ENCODE results near the gene PTBP2. TPM values are rescaled to one million over a fixed set of nuclear protein-coding genes. Genes with fewer than 3 reads are reported as not detected.

Gene PTBP2
- total RNA-seq, 1 donor from 2014 or later, result 26.1 TPM

GRCh38 chr1:96721053-96721415 is 550 bp upstream of the PTBP2 start:
- H3K36me3 Mint-ChIP-seq (ENCODE audit: unreplicated experiment), result peaks cover 13% of the 10 kb centered on the region
- H3K27ac Mint-ChIP-seq (ENCODE audit: unreplicated experiment), result peak overlapping the region; percentile 93
- peak overlapping the region; percentile 94 for H3K4me3 Mint-ChIP-seq (ENCODE audit: unreplicated experiment)
- H3K4me1 Mint-ChIP-seq (ENCODE audit: unreplicated experiment), result peaks cover 29% of the 10 kb centered on the region
- no peaks in the 10 kb centered on the region for H3K27me3 Mint-ChIP-seq (ENCODE audit: unreplicated experiment)
- DNase-seq (ENCODE audit: extremely low spot score, unreplicated experiment), result no peak
- H3K9me3 Mint-ChIP-seq (ENCODE audit: unreplicated experiment), result no peaks in the 10 kb centered on the region
- TF ChIP-seq CTCF (IDR thresholded peaks at IDR 0.05), result no peak

GRCh38 chr1:96722161-96722922 is 758 bp downstream of the PTBP2 start:
- DNase-seq (ENCODE audit: extremely low spot score, unreplicated experiment), result no peak
- H3K27ac Mint-ChIP-seq (ENCODE audit: unreplicated experiment), result peak overlapping the region; percentile 93
- H3K36me3 Mint-ChIP-seq (ENCODE audit: unreplicated experiment), result peaks cover 20% of the 10 kb centered on the region
- TF ChIP-seq CTCF (IDR thresholded peaks at IDR 0.05), result no peak
- peak overlapping the region; percentile 94 for H3K4me3 Mint-ChIP-seq (ENCODE audit: unreplicated experiment)
- peaks cover 35% of the 10 kb centered on the region for H3K4me1 Mint-ChIP-seq (ENCODE audit: unreplicated experiment)
- H3K27me3 Mint-ChIP-seq (ENCODE audit: unreplicated experiment), result no peaks in the 10 kb centered on the region
- H3K9me3 Mint-ChIP-seq (ENCODE audit: unreplicated experiment), result peaks cover 5% of the 10 kb centered on the region

- Mint-ChIP-seq H3K36me3 (ENCODE audit: unreplicated experiment) (peaks cover 24% of the 10 kb centered on the region), H3K4me3 (ENCODE audit: unreplicated experiment) (peak overlapping the region; percentile 94), H3K27me3 (ENCODE audit: unreplicated experiment) (no peaks in the 10 kb centered on the region), H3K9me3 (ENCODE audit: unreplicated experiment) (peaks cover 8% of the 10 kb centered on the region), H3K4me1 (ENCODE audit: unreplicated experiment) (peaks cover 39% of the 10 kb centered on the region), H3K27ac (ENCODE audit: unreplicated experiment) (peak overlapping the region; percentile 93)
- TF ChIP-seq CTCF (IDR thresholded peaks at IDR 0.05), result no peak
- no peak for DNase-seq (ENCODE audit: extremely low spot score, unreplicated experiment)
These were observed 1.4 kb downstream of the PTBP2 start for GRCh38 chr1:96722958-96723357.

GRCh38 chr1:96723377-96723776 is 1.8 kb downstream of the PTBP2 start:
- no peak for DNase-seq (ENCODE audit: extremely low spot score, unreplicated experiment)
- TF ChIP-seq CTCF (IDR thresholded peaks at IDR 0.05), result no peak
- peaks cover 8% of the 10 kb centered on the region for H3K9me3 Mint-ChIP-seq (ENCODE audit: unreplicated experiment)
- peaks cover 24% of the 10 kb centered on the region for H3K36me3 Mint-ChIP-seq (ENCODE audit: unreplicated experiment)
- H3K27ac Mint-ChIP-seq (ENCODE audit: unreplicated experiment), result peak overlapping the region; percentile 93
- no peaks in the 10 kb centered on the region for H3K27me3 Mint-ChIP-seq (ENCODE audit: unreplicated experiment)
- peak overlapping the region; percentile 94 for H3K4me3 Mint-ChIP-seq (ENCODE audit: unreplicated experiment)
- peaks cover 42% of the 10 kb centered on the region for H3K4me1 Mint-ChIP-seq (ENCODE audit: unreplicated experiment)

GRCh38 chr1:96723936-96724335 is 2.4 kb downstream of the PTBP2 start:
- no peak overlapping the region for H3K4me3 Mint-ChIP-seq (ENCODE audit: unreplicated experiment)
- peaks cover 45% of the 10 kb centered on the region for H3K4me1 Mint-ChIP-seq (ENCODE audit: unreplicated experiment)
- H3K36me3 Mint-ChIP-seq (ENCODE audit: unreplicated experiment), result peaks cover 27% of the 10 kb centered on the region
- no peaks in the 10 kb centered on the region for H3K27me3 Mint-ChIP-seq (ENCODE audit: unreplicated experiment)
- no peak overlapping the region for H3K27ac Mint-ChIP-seq (ENCODE audit: unreplicated experiment)
- no peak for DNase-seq (ENCODE audit: extremely low spot score, unreplicated experiment)
- TF ChIP-seq CTCF (IDR thresholded peaks at IDR 0.05), result no peak
- peaks cover 8% of the 10 kb centered on the region for H3K9me3 Mint-ChIP-seq (ENCODE audit: unreplicated experiment)
